DMS53 treated with DMSO at 0.1 percent for 48 hours (cell line): Measurements from ENCODE around the gene VPS35.
"Not testable (repeated sequence)": the region's sequence is repeated elsewhere in the genome, so short reads cannot be mapped to it uniquely, and the experiment has no call there.

Experiments
- DNase-seq: peaks from one replicate; lab custom pipeline; 2025; ENCODE audit not compliant: unreplicated experiment; lab: John Stamatoyannopoulos, UW

Gene VPS35

DNA sequence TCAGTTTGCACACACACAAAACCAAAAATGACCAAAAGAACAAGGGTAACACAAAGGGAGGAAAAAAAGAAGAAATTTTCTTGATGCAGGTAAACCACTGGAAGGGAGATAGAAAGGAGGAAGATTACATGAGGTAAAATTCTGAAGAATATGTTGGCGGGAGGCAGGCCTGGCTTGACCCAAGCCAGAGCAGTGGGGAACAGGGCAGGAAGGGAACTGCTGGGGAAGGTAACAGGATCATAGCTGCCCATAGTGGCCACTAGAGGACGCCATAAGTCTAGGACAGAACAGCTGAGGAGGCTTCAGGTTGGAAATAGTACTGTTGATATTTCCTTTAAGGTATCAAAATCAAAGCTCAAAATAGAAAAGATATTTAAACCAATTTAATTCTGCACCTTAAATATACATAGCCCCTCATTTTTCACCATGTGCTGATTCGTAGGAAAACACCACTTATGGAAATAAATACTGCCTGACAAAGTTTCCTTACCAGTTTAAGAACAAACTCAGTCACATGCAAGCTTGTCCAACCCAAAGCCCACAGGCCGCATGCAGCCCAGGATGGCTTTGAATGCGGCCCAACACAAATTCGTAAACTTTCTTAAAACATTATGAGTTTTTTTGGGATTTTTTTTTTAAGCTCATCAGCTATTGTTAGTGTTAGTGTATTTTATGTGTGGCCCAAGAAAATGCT is 15.5 kb downstream of the VPS35 start:
- peak; percentile 76 for DNase-seq

DNA sequence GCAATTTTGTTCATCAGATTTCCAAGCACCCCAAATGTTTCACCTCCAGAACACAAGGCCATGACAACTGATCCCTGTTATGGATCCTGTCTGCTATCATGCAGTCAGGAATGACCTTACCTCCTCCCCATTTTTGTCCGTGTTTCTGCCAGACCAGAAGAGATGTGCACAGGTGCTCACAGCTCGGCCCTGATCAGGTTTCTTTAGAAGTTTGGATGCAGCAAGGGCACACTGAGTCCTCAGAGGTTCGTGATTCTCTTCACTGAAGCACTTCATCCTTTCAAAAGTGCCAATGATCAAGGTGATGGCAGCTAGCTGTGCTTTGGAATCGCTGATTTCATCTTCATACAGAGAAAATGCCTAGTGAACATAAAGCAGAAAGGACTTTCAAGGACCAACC is 26.9 kb downstream of the VPS35 start:
- DNase-seq = no peak

DNA sequence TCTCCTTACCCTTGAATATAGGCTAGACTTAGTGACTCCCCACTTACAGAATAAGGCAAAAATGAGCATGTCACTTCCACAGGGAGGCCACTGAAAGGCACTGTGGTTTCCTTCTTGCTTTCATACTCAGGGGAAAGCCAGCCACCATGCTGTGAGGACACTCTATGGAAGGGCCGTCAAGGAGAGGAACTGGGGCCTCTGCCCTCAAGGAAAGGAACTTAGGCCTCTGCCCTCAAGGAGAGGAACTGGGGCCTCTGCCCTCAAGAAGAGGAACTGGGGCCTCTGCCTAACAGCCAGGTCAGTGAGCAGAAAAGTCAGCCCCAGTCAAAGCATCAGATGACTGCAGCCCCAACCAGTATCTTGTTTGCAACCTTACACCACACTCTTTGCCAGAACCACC is 30.1 kb downstream of the VPS35 start:
- DNase-seq = no peak

DNA sequence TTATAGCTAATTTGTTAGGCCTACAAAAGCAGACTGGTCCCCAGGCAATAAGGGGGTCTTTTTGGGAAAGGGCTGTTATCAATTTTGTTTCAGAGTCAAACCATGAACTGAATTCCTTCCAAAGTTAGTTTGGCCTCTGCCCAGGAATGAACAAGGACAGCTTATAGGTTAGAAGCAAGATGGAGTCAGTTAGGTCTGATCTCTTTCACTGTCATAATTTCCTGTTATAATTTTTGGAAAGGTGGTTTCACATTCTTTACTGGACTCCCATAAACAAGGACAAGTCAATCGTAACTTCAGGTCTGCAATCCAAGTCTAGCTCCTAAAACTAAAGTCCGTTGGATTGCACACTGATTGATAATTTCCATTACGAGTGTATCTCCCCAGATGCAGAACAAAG is 37.7 kb downstream of the VPS35 start:
- no peak for DNase-seq

DNA sequence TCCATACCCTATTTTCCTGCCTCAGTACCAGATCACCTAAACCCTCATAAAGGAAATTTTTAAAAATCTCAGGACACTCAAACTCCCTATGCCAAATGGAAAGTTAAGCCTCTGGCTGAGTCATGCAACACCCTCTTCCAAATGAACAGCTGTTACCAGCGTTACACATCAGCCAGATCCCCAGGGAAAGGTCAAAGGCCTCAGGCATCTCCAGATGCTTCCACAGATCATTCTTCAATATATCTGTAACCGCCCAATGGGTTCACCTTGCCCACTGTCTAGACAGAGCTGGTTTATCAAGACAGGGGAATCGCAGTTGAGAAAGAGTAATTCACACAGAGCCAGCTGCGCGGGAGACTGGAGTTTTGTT is 38.7 kb downstream of the VPS35 start:
- no peak for DNase-seq

DNA sequence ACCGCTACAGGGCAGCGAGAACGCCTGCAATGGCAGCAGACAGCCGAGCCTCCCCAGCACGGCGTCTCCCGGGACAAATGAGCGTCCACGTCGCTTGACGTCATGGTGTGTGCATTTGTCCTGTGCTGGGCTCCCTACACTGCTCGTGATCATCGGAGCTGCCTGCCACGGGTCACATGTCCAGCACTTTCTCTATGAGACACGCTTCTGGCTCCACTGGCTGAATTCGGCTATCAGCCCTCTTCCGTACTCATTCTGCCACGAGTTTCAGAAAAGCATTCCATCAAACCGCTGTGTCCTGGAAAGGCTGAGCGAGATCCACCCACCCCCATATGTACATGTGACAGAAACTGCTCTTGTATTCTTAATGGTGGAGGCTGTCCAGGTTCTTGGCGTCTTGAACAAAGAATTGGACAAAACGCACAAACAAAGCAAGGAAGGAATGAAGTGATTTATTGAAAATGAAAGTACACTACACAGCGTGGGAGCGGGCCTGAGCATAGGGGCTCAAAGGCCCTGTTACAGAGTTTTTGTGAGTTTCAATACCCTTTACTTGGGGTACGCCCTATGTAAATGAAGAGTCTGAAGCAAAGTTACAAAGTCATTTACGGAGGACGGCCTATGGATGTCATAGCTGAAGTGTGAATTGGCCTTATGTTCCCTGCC is 39.3 kb downstream of the VPS35 start:
- no peak for DNase-seq

DNA sequence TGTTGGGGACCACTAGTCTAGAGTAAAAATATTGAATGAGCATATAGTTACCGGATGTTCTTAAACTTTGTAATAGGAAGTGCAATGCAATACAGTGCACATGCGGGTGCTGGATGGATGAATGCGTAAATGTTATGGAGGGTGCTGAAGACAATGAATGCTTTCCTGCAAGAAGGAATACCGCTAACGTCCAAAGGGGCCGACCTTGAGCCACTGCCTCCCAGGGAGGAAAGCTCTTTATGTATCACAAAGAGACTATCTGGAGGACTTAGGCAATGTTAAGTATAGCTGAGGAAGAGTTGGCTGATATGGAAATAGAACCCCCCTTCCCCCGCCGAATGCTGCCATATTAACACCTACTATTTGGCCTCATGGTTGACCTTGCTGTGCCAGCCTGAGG is 40.3 kb downstream of the VPS35 start:
- no peak for DNase-seq

DNA sequence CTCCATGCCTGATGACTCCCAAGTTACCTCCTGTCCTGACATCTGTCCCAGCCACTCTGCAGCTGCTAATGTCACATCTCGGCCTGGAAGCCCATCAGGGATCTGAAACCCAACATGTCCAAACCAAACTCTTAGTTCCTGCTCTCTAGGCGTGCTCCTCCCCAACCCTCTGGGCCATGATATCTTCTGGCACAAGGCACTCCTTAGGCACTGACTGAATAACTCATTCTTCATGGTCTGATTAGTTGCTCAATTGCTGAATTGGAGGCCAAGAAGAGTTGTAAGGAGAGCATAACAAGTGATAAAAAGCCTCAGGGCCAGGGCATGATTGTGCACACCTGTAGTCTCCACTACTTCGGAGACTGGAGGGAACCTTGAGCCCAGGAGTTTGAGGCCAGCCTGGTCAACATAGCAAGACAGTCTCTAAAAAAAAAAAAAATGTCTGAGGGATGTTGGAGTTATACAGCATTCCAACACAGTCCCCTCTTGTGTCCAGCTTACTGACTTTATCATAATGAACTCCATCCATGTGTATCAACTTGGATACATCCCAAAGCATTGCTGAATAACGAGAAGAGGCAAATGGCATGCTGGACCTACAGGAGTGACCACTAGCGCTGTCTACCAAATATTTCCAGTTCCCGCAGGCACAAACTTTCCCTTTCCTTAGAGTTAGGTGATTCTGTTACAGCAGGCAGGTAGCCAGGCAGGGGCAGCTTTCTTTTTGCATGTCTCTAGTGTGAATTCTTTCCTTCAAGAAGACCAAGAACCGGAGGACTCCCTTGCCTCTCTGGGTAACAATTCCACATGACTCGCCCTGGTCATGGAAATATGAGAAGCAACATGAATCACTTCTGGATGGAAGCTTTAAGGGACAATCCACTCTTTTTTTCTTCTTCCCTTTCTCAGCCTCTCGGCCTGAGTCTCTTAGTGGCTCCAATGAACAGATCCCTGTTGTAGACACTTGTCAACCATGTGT is 49.7 kb downstream of the VPS35 start:
- no peak for DNase-seq

DNA sequence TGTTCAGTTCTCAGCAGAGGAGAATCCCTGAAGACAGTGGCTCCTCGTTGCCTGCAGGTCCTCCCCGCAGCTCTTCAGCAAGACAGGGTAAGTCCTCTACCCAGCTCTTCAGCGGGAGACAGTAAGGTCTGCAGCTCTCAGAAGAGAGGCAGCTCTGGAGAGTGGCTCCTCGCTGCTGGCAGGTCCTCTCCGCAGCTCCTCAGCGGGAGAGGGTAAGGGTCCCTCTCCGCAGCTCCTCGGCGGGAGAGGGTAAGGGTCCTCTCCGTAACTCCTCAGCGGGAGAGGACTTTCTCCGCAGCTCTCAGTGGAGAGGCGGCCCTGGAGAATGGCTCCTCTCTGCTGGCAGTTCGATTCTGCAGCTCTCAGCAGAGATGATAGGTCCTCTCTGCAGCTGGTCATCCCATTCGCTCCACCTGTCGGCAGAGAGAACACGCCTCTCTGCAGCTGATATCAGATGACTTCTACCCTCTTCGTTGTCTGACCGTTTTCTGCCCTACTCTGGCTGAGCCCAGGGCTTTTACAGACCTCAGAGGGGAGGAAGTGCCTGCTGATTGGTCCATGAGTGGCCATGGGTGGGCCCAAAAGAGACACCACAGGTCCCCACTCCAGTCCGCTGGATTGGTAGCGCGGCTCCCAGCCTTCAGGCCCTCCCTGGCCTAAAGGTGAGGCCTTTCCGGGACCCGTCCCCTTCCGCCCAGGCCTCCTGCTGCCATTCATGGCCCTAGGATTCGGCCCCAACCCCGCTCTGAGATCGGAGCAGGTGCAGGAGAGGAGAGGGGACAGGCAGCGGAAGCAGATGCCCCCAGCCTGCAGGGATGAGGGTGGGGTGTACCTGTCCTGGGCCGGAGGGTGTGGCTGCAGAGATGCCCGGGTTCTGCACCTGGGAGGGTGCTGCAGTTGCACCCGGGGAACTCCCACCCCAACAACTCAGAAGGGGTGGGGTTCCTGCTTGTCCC is 55.9 kb downstream of the VPS35 start:
- DNase-seq = peak; percentile 61

DNA sequence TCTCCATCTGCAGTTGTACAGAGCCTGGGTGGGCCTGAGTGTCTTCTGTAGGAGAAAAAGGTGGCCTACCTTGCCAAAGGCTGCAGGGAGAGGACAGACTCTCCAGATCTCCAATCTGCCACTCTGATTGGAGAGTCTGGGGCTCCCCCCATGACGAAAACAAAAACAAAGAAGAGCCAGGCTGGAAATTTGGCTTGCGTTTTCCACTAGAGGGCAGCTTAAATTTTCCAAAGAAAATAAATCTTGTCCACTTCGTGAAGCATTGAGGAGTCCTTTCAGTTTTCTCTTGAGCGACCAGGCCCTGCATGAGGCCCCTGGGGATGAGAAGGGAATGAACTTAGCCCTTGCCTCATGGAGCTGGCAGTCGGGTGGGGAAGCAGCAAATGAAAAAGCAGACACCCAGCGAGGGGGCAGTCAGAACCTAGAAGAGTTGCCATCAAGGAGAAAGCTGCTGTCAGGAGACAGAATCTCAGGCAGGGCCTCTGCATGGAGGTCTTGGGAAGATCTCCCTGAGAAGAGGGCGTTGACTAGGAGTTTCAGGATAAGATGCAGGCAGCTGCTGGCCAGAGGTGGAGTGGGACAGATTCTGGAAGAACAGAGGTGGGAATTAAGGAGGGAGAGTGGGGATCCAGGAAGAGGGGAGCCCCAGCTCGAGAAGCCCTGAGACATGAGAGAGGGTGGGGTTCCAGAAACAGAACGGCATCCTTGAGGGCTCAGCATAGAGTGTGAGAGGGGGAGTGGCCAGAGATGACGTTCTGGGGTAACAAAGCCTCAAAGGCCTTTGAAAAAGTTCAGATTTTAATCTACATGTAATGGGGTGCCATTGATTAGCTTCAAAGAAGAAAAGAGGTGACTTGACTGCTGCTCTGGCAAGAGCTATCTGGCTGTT is 59.4 kb downstream of the VPS35 start:
- DNase-seq = no peak

DNA sequence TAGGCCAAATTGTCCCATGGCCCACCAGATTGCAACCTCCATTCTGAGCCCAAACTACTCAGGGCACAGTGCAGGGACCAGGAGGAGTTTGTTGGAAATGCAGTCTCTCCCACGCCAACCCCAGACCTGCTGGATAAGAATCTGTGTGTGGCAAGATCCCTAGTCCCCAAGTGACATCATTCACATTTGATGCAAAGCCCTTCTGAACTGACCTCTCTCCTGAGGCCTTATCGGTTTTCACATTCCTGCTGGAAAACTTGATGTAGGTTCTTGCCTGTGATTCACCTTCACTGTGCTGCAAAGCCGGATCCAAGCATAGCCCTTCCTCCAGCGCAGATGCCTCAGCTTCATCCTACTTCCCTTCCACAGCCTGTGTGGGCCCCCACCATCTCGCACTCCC is 61.2 kb downstream of the VPS35 start:
- no peak for DNase-seq

DNA sequence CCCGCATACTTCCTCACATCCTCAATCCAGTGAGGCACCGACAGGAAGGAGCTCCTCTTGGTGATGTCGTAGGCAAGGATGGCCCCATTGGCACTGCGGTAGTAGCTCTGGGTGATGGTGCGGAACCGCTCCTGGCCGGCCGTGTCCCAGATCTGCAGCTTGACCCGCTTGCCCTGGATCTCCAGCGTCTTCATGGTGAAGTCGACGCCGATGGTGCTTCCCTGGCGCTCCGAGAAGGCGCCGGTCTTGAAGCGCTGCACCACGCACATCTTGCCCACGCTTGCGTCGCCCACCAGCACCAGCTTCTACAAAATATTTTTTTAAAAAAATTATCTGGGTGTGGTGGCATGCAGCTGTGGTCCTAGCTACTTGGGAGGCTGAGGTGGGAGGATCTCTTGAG is 62.3 kb downstream of the VPS35 start:
- DNase-seq = not testable (repeated sequence)

DNA sequence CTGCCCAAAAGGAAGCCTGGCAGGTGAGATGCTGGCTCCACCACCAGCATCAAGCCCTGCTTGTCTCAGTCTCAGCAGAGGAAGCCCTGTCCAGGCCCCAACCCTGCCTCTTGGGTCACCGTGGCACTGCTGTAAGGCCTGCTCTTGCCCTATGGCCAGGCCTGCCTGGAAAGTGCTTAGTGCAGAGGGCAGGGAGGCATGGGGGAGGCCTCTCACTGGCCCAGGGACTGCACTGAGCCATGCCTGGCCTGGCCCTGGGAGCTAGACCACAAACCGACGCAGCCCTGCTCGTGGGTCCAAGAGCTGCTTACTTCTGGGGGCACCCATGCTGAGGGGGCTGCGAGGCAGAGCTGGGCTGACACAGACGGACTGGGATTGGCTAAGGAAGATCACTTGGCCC is 64.1 kb downstream of the VPS35 start:
- DNase-seq = not testable (repeated sequence)

DNA sequence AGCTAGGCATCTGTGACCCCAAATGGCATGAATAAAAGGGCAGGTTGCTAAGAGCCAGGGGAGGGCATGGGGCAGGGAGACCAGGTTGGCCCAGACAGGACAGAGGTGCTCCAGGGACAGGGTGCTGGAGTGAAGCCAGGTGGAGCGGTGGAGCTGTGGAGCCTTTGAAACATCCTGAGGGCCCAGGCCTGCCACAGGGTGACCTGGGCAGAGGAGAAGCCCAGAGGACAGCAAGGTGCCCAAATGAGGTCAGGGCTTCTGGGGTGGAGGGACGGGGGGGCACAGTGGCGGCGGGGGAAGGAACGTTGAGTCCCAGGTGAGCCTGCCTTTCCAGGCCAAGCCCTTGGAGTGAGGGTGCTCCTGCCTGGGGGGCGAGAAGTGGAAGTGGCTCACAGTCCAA is 65.3 kb downstream of the VPS35 start:
- DNase-seq = not testable (repeated sequence)

DNA sequence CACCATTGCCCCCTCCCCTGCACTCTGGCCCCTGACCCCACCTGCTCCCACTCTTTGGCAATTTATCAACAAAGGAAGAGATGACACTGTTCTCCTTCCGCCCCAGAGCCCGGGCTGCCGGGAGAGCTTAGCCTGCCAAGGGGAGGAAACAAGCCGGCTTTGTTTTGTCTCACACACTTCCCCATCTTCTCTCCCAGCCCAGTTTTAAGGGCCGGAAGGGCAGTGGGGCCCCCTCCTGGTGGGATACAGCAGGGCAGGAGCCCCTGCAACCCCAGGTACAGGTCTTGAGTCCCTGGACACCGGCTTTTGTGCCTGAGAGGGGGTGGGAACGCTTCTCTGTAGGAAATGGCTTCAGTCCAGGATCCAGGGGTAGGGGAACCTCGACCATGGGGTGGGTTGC is 65.7 kb downstream of the VPS35 start:
- not testable (repeated sequence) for DNase-seq

DNA sequence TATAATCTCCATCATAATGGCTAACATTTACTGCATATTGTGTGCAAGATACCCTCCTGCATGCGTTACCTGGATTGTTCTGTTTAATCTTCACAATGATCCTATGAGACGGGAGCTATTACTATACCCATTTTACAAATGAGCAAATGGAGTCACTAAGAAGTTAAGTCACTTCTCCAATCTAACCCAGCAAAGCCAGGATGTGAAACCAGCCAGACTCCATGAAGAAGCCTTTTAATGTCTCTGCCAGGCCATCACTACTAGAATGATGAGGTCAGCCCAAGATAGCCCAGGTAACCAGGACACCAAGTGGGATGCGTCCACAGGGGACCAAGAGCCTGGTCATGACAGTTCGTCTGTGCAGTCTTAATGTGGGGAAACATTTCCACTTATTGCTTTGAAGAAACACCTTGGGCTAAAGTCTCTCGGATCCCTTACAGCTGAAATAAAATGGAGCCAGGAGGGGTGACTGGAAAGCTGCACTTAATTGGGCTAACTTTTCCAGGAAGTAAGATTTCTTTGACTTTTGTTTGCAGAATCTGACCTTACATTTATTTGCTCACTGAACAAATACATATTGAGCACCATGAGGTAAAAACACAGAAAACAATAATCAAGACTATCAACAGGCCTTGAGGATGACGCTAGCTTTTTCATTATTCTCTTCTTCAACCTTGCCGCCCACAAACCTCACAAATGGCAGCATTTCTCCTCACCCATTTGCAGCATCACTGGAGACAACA is 66.9 kb downstream of the VPS35 start:
- no peak for DNase-seq

DNA sequence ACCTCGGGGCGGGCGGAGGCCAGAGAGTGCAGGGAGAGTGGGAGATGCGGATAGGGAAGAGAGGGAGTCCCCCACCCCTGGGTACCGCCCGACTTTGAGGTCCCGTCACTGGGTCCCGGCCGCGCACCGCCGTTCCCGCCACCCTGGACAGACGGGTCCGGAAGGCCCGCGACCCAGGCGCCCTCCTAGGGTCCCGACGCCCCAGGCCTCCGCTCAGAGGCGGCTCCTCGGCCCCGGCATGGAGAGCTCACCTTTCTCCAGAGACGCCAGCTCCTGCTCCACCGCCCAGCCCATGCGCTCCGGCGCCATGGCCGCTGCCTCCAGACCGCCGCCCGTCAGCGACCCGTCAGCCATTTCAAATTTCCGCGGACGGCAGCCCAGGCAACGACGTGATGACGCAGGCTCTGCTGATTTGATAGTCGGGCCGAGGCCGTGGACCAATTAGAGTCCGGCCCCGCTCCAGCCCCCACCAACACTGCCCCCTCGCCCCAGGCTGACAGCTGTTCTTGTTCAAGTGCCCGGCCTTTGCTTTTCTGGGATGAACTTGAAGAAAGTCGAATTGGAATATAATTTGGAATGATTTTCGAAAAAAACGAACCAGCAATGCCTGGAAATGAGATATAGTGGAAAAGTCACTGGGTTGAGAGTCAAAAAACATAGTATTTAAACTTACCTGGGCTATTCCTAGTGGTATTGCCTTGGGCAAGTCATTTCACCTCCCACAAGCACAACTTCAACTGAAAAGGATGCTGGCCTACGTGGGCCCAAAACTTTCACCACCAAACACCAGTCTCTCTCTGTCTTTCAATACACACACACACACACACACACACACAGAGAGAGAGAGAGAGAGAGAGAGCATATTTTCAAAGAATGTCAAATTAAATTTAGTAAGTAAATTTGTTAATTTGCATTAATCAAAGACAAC is 67.7 kb downstream of the VPS35 start, which contains the start of gene SHCBP1:
Gene SHCBP1, minus strand, starts transcription at position 374 of the 928 bp plus-strand sequence. Its CDS starts 20 bp downstream, at position 354.
- DNase-seq = peak; percentile 82
